SKM-1 (cell line): Measurements from ENCODE around the gene DSG2.
A peak's percentile ranks its signal among the peaks of the same experiment; 100 is the strongest.
"Not testable (repeated sequence)": the region's sequence is repeated elsewhere in the genome, so short reads cannot be mapped to it uniquely, and the experiment has no call there.

Experiments
- DNase-seq: peaks from one replicate; lab custom pipeline; 2025; ENCODE audit not compliant: unreplicated experiment; lab: John Stamatoyannopoulos, UW

The DSG2 gene

GRCh38 chr18:31500051-31500688 is 2.2 kb downstream of the DSG2 start:
- DNase-seq = peak; percentile 20

GRCh38 chr18:31503011-31503410 is 5.0 kb downstream of the DSG2 start:
- DNase-seq = no peak

GRCh38 chr18:31504455-31505147 is 6.6 kb downstream of the DSG2 start:
- DNase-seq = no peak

GRCh38 chr18:31505156-31505555 is 7.2 kb downstream of the DSG2 start:
- DNase-seq = no peak

GRCh38 chr18:31506024-31506742 is 8.2 kb downstream of the DSG2 start:
- DNase-seq = no peak

- not testable (repeated sequence) for DNase-seq
Measured at GRCh38 chr18:31507124-31507523, 9.1 kb downstream of the DSG2 start.

- no peak for DNase-seq
Measured at GRCh38 chr18:31508781-31509180, 10.8 kb downstream of the DSG2 start.

GRCh38 chr18:31509571-31509970 is 11.6 kb downstream of the DSG2 start:
- no peak for DNase-seq

GRCh38 chr18:31510319-31510718 is 12.3 kb downstream of the DSG2 start:
- no peak for DNase-seq

GRCh38 chr18:31511098-31511497 is 13.1 kb downstream of the DSG2 start:
- no peak for DNase-seq

GRCh38 chr18:31512203-31512764 is 14.3 kb downstream of the DSG2 start:
- DNase-seq = no peak

GRCh38 chr18:31513189-31513935 is 15.4 kb downstream of the DSG2 start:
- DNase-seq = no peak

- no peak for DNase-seq
Measured at GRCh38 chr18:31516437-31516836, 18.5 kb downstream of the DSG2 start.

GRCh38 chr18:31526374-31526773 is 28.4 kb downstream of the DSG2 start:
- DNase-seq = no peak

GRCh38 chr18:31533236-31533635 is 35.3 kb downstream of the DSG2 start:
- DNase-seq = no peak

- DNase-seq = no peak
Measured at GRCh38 chr18:31538837-31539236, 40.9 kb downstream of the DSG2 start.

- no peak for DNase-seq
Measured at GRCh38 chr18:31546476-31546875, 48.5 kb downstream of the DSG2 start.

- DNase-seq = no peak
Measured at GRCh38 chr18:31548853-31549252, 50.9 kb downstream of the DSG2 start.

GRCh38 chr18:31549416-31549815 is 51.4 kb downstream of the DSG2 start:
- DNase-seq = no peak

GRCh38 chr18:31551883-31552282 is 53.9 kb downstream of the DSG2 start:
- DNase-seq = no peak

GRCh38 chr18:31553800-31554199 is 55.8 kb downstream of the DSG2 start:
- DNase-seq = no peak
